HG03196 (cell line): ENCODE results near the gene DNAJC4.

Source experiments
- ATAC-seq: cut with Tn5 transposase; IDR thresholded peaks from one replicate; pipeline ENCODE4 v1.9.1; 2021; ENCODE audit not compliant: unreplicated experiment

The DNAJC4 gene, protein sequence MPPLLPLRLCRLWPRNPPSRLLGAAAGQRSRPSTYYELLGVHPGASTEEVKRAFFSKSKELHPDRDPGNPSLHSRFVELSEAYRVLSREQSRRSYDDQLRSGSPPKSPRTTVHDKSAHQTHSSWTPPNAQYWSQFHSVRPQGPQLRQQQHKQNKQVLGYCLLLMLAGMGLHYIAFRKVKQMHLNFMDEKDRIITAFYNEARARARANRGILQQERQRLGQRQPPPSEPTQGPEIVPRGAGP

DNA sequence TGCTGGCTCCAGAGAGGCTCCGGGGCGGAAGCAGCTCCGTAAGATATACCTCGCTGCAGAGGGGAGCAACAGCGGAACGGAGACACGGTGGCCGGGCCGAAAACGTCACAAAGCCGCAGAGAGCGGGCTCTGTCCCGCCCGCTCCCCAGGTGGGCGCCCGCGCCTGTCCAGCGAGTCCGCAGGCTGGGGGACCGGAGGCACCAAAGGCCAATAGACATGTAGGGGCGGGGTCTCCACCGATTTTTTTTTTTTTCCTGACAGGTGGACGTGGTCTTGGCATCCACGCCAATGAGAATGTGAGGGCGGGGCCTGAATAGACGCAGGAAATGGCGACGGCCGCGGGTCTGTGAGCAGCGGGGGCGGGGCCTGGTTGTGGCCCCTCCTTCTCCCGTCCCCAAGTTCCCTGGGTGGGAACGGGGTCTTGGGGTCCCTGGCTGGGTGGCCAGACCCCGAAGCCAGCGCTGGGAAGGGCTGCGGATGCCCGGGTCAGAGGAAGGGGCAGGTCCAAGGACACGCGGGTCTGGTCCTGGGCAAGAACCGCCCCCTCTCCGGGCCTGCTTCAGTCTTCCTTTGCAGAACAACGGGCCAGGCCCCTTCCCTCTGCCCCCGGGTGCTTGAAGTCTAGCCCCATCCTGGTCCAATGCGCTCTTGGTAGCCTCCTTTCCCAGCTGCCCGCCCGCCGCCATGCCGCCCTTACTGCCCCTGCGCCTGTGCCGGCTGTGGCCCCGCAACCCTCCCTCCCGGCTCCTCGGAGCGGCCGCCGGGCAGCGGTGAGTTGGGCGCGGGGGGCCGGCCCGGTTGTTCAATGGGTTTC, at the start of gene DNAJC4:
Gene DNAJC4 (plus strand): TSS at position 378 of the 814 bp plus-strand sequence. CDS start 307 bp downstream, at position 685.
- peak; percentile 44 for ATAC-seq

DNA sequence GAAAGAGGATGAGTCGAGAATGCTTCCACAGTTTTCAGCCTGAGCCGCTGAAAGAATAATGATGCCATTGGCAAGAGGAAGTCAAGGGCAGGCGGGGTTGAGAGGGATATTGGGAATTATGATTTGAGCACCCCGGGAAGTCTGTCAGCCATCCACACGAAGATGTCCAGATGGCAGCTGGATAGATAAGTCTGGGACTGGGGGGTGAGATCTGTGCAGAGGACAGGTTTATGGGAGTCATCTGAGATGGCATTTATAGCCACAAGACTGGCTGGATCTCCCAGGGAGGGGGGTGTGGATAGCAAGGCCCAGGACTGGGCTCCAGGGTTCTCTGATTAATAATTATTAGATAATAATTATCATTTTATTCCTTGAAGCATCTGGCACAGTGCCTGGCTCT, 49.5 kb upstream of the DNAJC4 start:
- no peak for ATAC-seq

DNA sequence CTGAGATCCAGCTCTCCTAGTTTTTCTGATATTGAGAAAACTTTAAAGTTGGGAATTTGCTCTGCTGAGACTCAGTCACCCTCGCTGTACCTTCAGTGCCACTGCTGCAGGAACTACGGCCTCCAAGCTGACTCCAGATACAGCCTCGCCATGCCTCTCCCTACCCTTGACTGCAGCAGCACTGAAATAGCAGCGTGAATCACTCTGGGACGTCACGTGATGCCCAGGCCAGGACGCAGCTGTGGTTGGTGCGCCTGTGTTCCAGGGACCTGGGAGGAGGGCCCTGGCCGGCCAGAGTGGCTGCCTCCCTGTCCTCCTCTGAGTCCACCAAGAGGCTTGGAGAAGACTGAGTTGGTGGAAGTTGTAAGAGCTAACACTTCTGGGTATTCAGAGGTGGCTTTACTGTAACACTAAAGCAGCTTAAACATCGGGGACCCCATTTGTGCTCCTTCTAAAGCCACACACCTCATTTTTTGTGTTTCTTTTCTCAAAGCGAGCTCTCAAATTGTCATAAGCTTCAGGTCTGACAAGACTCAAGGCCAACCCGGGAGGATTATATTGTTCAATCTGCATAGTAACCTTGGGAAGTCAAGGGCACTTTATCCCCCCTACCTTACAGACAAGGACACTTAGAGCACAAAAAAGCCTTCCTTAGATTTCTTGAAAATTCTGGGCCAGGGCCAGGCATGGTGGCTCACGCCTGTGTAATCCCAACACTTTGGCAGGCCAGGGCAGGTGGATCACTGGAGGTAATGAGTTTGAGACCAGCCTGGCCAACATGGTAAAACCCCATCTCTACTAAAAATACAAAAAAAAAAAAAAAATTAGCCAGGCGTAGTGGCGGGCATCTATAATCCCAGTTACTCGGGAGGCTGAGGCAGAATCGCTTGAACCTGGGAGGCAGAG, 48.6 kb upstream of the DNAJC4 start:
- ATAC-seq, result no peak

DNA sequence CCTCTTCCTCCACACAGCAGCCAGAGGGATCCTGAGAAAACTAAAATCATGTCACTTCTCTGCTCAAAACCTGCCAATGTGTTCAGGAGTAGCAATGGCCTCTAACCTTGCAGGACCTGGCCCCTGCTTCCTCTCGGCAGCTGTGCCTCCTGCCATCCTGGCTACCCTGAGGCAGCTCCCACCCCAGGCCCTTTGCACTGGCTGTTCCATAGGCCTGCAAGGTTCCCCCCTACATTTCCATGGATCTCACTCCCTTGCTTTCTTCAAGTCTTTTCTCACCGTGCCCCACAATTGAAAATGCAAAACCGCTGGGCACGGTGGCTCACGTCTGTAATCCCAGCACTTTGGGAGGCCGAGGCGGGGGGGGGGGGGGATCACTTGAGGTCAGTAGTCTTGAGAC, 46.5 kb upstream of the DNAJC4 start:
- ATAC-seq, result no peak

DNA sequence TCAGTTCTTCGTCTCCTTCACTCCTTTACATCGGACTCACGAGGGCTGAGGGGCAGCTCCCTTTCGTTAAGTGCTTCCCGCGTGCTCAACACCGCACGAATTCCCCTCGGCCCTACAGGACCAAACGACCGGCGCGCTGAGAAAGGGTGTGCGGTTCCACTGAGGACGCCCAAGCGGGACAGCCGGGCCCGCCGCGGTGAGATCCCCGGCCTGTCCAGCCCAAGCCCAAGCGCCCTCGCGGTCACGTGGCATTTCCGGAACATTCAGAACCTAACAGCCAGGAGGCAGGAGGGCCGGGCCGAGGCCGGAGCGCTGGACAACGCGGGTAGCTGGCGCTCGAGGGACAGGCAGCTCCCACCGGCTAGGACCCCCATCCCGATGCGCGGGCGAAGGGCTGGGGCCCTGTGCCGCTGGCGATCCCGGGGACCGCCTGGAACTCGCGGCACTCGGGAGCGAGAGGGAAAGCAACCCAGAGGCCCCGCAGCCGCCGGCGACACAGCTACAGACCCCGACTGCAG, 45.1 kb upstream of the DNAJC4 start:
- ATAC-seq, result peak; percentile 23

DNA sequence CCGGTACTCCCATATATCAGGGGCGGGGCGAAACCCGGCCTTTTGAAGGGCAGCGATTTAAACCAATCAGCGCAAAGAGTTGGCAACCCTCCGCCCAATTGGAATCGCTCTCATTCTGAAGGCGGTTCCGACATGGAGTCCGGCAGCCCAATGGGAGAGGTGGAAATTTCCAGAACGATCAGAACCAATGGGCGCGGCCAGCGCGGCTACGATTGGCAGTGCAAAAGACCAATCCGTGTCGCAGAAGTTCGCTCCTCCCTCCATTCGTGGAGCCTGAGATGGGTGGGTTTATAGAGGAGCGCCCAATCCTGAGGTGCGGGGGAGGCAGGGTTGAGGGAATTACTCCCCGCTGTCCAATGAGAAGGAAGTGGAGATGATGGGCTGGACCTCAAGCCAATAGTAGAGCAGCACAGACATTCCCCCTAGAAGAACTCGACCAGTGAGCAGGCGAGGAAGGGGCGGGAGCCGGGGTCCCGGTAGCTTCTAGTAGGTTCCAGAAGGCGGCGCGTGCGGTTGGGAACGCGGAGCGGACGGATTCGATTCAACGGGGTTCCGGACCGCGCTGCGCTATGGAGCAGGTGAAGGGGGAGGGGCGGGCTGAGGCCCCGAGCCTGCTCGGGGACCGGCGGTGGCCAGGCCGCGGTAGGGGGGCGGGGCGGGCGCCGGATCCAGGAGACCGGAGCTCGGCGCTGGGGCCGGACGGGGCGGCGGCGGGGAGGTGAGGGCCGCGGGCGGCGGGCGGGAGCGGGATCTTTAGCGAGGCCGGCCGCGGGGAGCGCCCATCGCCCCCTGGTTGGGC, 44.5 kb upstream of the DNAJC4 start, which contains the start of gene STIP1:
Gene STIP1 (plus strand): TSS at position 479 of the 799 bp plus-strand sequence. CDS start 91 bp downstream, at position 570.
- ATAC-seq, result peak; percentile 84

DNA sequence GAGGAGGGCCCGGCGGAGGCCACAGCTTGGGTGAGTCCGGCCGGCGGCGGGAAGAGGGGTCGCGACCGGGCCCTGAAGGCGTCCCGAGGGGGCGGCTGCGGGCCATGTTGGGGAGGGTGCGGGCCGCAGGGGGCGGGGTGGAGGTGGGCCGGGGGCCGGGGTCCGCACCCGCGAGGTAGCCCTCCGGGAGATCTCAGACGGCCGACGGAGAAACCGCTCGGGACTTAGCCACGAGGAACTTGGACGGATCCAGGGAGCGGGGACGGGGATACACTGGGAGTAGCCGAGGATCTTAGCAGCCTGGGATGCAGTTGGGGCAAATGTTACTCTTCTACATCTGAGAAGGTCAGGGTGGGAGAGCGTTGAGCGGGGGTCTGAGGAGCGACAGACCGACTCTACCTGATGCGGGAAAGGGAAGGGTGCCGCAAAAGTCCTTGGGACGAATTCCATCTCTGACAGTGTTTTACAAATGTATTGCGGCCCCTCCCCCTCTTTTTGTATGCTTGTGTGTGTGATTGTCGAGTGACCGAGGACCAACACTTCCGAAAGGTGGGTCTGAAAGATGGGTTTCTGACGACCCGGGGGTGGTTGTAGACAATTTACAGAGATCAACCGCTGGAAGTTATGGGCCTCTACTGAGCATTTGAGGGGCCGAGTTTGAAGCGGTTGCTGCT, 43.7 kb upstream of the DNAJC4 start:
- peak; percentile 2 for ATAC-seq

DNA sequence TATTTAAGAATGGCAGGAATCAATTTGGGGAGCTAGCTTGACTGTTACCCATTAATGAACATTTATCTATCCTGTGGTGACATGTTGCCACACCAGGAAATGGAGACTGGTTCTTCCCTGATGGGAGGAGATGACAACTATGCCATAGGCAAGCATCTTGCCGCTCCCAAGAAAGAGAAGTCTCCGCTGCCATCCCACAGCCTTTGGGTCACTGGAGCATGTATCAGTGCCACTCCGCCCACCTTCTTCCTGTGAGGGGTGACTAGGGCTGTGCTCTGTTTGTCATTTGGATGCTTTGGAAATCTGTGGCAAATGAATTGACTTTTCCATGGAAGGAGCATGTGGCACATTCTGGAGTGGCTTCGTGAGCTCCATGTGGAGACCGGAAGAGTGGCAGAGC, 37.9 kb upstream of the DNAJC4 start:
- no peak for ATAC-seq

DNA sequence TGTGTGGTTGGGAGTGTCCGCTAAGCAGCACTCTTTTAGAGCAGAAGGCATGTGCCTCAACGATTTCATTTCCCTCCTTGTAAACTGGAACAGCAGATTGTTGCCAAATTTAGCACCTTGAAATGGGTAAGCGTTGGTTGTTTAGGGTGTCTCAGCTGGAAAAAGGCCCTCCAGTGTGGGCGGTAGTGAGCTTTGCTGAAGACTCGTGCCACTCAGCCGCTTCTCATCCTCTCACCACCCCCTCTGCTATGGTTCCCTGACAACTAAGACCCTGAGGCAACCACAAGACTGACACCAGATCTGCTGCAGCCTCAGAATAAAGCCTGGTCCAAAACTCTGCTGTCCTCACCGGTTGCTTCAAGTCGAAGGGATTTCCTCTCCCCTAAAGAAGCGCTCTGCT, 33.7 kb upstream of the DNAJC4 start:
- ATAC-seq, result no peak

DNA sequence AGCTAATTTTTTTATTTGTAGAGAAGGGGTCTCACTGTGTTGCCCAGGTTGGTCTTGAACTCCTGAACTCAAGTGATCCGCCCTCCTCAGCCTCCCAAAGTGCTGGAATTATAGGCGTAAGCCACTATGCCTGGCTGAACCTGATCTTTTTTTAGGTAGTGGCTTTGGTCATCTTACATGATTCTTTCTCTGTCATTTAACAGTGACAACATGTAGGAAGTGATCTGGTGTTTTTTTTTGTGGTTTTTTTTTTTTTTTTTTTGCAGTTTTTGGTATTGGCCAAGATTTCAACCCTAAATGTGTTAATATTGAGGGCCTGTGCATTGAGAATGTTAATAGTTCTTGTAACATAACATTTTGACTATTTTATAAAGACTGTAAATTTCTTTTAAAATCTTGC, 31.8 kb upstream of the DNAJC4 start:
- ATAC-seq, result no peak

DNA sequence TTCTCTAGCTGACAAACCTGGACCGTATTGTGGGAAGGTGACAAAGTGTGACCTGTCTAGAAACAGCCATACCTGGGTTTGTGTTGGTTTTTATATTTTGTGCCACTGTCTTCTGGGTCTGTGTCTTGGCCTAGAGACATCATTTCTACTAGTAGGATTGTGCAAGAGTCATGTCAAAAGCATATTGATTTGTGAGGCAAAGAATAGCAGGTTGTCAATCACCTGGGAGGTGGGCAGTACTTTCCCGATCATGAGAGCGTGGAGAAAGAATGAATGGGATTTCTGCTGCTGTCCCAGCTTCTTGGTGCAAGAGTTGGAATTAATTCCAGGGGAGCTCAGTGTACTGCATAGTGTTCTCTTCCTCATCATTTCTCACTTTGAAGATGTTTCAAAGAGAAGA, 28.8 kb upstream of the DNAJC4 start:
- ATAC-seq, result no peak

DNA sequence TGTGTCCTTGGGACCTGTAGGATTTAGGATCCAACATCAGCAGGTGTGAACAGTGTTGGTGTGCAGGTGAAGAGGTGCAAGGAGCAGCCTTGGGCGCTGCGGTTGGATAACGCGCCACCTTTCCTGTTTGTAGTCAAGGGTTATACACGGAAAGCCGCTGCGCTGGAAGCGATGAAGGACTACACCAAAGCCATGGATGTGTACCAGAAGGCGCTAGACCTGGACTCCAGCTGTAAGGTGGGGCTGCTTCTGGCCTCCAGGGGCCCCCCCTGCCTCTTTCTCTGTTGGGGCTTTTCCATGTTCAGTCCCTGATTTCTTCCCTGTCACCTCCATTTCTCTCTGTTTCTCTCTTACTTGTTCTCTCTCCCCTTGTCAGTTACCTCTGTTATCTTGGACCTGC, 27.4 kb upstream of the DNAJC4 start:
- no peak for ATAC-seq

DNA sequence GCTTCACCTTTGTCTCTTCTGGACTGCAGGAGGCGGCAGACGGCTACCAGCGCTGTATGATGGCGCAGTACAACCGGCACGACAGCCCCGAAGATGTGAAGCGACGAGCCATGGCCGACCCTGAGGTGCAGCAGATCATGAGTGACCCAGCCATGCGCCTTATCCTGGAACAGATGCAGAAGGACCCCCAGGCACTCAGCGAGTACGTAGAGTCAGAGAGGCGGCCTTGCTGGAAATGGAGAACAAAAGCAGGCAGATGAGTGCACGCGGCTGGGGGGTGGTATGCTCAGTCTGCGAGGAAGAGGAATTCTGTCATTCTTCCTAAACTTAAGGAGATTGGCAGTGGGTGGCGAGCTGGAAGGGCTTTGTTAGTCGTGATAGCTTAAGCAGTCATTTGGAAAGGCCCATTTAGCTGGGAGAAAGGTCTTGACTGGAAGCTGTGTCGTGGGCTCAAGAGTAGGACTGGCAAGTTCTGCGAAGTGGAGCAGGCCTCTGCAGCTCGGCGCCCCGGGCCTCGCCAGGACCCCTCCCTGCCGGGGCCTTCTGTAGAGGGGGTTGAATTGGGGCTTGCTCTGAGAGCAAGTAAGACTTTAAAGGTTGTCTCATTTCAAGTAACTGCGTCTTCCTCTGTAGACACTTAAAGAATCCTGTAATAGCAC, 26.8 kb upstream of the DNAJC4 start:
- no peak for ATAC-seq

DNA sequence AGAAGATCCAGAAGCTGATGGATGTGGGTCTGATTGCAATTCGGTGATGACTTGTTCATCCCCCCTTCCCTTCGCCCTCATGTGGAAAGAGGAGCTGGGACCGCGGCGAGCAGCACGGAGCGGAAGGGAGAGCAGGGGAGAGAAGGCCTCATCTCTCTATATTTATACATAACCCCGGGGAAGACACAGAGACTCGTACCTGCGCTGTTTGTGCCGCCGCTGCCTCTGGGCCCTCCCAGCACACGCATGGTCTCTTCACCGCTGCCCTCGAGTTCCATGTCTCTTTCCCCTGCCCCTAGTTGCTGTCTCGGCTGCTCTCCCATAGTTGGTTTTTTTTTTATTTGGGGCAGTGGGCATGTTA, 26.3 kb upstream of the DNAJC4 start:
- ATAC-seq, result no peak

DNA sequence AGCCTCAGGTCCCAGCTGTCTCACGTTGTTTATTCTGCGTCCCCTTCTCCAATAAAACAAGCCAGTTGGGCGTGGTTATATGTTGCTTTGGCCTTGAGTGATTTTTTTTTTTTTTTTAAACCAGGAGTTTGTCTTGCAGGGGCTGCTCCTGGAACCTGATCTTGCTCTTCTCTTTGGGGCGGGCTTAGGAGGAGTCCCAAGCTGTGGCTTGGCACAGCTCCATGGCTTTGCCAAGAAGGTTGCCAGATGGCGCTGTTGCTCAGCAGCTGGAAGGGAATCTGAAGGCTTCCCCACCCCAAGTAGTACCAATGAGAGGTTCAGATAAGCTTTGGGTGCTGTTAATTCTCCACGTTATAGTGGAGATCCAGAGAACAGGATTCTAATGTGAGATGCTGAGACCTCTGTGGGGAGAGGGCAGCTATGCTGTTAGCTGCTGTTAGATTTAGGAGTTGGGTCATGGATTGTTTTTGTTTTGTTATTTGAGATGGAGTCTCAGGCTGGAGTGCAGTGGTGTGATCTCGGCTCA, 25.8 kb upstream of the DNAJC4 start:
- no peak for ATAC-seq

DNA sequence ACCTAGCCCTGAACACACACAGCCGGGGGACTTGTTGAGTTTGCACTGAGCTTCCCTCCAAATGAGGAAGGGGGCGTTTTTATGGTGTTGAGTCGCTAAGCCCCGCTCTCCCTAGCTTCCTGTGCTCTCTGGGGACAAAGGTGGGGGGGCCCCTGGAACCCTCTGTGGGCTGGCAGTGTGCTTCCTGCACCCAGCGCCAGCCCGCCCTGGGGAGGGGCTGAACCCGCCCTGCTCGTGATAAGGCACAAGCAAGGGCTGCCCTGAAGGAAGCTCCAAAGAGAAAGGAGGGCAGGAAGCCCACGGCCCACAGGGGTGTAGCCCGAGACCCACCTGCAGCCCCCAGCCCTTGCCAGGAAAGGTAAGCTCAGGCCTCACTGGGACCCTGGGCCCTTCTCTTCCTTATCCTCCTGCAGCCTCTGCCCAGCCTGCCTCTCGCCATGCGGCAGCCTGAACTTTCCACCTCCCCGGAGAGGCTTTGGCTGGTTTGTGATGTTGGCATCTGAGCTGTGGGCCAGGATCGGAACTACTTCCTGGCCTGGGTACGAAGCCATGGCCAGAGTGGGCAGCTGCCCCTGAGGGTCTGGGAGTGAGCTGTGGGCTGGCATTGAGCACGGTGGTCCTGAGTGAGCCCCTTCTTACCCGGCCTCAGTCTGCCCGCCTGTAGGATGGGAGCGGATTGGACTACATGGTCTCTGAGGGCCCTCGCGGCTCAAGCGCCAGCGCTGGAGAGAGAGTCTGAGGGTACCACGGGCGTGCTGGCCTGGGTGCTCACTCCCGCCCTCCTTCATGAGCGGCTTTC, 23.7 kb upstream of the DNAJC4 start, which contains the start of gene FERMT3:
Gene FERMT3 (plus strand): TSS at position 265 of the 799 bp plus-strand sequence. CDS start 644 bp downstream, outside the sequence.
- no peak for ATAC-seq

DNA sequence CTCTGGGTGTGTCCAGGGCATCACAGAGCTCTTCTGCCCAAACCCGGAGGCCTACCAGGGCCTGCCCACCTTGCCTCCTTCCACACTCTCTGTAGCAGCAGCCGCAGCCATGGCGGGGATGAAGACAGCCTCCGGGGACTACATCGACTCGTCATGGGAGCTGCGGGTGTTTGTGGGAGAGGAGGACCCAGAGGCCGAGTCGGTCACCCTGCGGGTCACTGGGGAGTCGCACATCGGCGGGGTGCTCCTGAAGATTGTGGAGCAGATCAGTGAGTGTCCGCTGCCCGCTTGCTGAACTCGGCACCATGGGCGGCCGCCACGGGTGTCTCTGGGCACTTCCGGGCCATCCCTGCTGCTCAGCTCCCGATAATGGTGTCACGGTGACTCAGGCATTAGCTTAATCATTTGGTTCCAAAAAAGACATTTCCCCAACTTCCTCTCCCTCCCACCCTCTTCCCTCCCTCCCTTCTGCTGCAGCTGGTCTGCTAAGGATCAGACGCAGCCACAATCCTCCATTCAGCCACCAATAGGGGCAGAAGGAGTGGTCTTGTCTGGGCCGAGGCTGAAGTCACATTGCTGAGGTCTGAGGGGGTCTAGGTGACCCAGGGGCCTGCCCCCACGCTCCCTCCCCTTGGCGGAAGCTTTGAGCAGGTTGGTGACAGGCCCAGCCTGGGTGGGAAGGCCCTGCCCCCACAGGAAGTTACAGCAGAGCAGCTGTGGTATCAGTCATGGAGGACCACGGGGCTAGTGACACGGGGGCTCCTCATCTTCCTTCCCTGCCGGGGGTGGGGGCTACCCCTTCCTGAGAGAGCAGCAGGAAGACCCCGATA, 22.9 kb upstream of the DNAJC4 start:
- peak; percentile 36 for ATAC-seq
